Bronchial epithelial cell (primary cell): Measurements from ENCODE around the gene SKA2. TPM values are rescaled to one million over a fixed set of nuclear protein-coding genes. Genes with fewer than 3 reads are reported as not detected.
"Not testable (repeated sequence)": the region's sequence is repeated elsewhere in the genome, so short reads cannot be mapped to it uniquely, and the experiment has no call there.

Source experiments
- DNase-seq: peaks from one replicate; pipeline ENCODE4 v3.0.0-alpha.2; 2010; ENCODE audit warnings: low read depth
- FAIRE-seq: peaks from 2 replicates; lab custom pipeline; 2011; peaks lifted over from hg19 to GRCh38; lab: Jason Lieb, UNC
- H3K27me3 ChIP-seq: 2 replicates; pipeline ENCODE4 v1.5.1; 2011; ENCODE audit warnings: low read length; ENCODE audit not compliant: control insufficient read depth, insufficient read depth
- H3K36me3 ChIP-seq: 2 replicates; pipeline ENCODE4 v1.5.1; 2011; ENCODE audit warnings: low read length; ENCODE audit not compliant: control insufficient read depth, insufficient read depth
- H3K4me3 ChIP-seq: 2 replicates; pipeline ENCODE4 v1.5.1; 2011; ENCODE audit warnings: mild to moderate bottlenecking, low read depth, low read length, control low read depth
- total RNA-seq: library from RNA; depleted of rRNA; stranded (reverse); fragments of >200 nt; gene quantifications from 2 replicates; pipeline ENCODE4 v1.2.1, GENCODE V29; 2014
- TF ChIP-seq, protein P1 (sequence below): IDR thresholded peaks from 2 replicates; pipeline ENCODE4 v1.5.1; 2011; ENCODE audit warnings: mild to moderate bottlenecking, moderate library complexity, low read length, control low read depth, inconsistent platforms; ENCODE audit not compliant: insufficient read depth, severe bottlenecking

The SKA2 gene
- total RNA-seq, 1 donor from 2014 or later = 34.2 TPM

DNA sequence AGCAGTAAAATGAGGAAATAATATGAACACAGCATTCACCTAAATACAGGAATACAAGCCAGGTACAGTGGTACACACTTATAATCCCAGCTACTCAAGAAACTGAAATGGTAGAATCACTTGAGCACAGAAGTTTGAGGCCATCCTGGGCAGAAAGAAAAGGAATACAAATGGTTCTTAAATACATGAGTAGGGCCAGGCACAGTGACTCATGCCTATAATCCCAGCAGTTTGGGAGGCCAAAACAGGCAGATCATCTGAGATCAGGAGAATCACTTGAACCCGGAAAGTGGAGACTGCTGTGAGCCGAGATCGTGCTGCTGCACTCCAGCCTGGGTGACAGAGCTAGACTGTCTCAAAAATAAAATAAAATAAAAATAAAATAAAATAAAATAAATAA is 31.9 kb upstream of the SKA2 start:
- TF ChIP-seq, protein P1, sequence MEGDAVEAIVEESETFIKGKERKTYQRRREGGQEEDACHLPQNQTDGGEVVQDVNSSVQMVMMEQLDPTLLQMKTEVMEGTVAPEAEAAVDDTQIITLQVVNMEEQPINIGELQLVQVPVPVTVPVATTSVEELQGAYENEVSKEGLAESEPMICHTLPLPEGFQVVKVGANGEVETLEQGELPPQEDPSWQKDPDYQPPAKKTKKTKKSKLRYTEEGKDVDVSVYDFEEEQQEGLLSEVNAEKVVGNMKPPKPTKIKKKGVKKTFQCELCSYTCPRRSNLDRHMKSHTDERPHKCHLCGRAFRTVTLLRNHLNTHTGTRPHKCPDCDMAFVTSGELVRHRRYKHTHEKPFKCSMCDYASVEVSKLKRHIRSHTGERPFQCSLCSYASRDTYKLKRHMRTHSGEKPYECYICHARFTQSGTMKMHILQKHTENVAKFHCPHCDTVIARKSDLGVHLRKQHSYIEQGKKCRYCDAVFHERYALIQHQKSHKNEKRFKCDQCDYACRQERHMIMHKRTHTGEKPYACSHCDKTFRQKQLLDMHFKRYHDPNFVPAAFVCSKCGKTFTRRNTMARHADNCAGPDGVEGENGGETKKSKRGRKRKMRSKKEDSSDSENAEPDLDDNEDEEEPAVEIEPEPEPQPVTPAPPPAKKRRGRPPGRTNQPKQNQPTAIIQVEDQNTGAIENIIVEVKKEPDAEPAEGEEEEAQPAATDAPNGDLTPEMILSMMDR = no peak
- H3K36me3 ChIP-seq = no peaks in the 10 kb centered on the region
- no peaks in the 10 kb centered on the region for H3K27me3 ChIP-seq
- DNase-seq (no peak), FAIRE-seq (no peak)
- H3K4me3 ChIP-seq = no peak overlapping the region

DNA sequence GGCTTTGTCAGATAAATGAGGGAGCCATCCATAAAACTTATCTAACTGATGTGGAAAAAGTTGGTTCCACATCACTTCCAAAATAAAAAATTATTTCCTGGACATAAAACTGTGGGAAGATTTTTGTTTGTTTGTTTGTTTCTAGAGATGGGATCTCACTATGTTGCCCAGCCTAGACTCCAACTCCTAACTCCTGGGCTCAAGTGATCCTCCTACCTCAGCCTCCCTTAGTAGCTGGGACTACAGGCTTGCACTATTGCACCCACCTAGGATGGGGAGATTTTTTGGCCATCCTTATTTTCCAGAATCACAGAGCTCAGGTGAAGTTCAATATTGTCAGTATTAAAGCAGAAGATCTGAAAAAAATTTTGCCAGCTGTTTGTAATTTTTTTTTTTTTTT is 31.0 kb upstream of the SKA2 start:
- H3K36me3 ChIP-seq = no peaks in the 10 kb centered on the region
- FAIRE-seq = no peak

DNA sequence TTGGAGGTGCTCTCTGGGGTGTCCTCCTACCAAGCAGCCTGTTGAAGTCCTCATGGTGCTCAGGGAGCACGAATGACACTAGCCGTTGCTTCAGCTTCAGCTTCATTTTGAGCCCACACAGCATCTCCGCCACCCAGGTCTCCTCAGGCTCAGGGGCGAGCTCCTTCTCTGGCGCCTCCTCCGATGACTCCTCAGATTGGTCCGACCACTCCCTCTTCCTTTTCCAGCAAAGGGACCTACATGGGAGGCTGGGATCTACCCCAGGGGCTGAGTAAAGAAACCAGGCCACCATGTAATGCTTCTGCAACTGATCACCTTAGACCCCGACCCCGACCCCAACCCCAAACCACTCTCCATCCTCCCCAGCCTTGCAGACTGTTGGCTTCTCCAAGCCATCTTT is 26.5 kb upstream of the SKA2 start:
- TF ChIP-seq, protein P1 = no peak
- Histone ChIP-seq H3K36me3 (no peaks in the 10 kb centered on the region), H3K27me3 (no peaks in the 10 kb centered on the region), H3K4me3 (no peak overlapping the region)
- DNase-seq = no peak
- FAIRE-seq = no peak

More for the DNA sequence above, 31.0 kb upstream of the SKA2 start:
- no peaks in the 10 kb centered on the region for H3K27me3 ChIP-seq
- TF ChIP-seq, protein P1 = no peak
- no peak overlapping the region for H3K4me3 ChIP-seq
- no peak for DNase-seq

DNA sequence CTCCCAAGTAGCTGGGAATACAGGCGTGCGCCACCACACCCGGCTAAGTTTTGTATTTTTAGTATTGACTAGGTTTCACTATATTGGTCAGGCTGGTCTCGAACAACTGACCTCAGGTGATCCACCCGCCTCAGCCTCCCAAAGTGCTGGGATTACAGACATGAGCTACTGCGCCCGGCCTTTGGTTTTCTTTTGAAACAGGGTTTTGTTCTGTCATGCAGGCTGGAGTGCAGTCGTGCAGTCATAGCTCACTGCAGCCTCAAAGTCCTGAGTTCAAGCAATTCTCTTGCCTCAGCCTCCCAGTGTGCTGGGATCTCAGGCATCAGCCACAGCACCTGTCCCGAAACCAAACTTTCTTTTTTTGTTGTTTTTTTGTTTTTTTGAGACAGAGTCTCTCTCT is 25.6 kb upstream of the SKA2 start:
- no peak for FAIRE-seq
- no peak overlapping the region for H3K4me3 ChIP-seq
- H3K27me3 ChIP-seq = no peaks in the 10 kb centered on the region
- TF ChIP-seq, protein P1 = no peak
- no peaks in the 10 kb centered on the region for H3K36me3 ChIP-seq
- no peak for DNase-seq

DNA sequence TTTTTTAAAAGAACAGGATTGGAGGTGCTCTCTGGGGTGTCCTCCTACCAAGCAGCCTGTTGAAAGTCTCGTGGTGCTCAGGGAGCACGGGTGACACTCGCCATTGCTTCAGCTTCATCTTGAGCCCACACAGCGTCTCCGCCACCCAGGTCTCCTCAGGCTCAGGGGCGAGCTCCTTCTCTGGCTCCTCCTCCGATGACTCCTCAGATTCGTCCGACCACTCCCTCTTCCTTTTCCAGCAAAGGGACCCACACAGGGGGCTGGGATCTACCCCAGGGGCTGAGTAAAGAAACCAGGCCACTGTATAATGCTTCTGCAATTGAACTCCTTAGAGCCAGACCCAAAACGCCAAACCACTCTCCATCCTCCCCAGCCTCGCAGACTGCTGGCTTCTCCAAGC is 24.6 kb upstream of the SKA2 start:
- not testable (repeated sequence) for FAIRE-seq, DNase-seq, H3K36me3 ChIP-seq, H3K27me3 ChIP-seq, H3K4me3 ChIP-seq

DNA sequence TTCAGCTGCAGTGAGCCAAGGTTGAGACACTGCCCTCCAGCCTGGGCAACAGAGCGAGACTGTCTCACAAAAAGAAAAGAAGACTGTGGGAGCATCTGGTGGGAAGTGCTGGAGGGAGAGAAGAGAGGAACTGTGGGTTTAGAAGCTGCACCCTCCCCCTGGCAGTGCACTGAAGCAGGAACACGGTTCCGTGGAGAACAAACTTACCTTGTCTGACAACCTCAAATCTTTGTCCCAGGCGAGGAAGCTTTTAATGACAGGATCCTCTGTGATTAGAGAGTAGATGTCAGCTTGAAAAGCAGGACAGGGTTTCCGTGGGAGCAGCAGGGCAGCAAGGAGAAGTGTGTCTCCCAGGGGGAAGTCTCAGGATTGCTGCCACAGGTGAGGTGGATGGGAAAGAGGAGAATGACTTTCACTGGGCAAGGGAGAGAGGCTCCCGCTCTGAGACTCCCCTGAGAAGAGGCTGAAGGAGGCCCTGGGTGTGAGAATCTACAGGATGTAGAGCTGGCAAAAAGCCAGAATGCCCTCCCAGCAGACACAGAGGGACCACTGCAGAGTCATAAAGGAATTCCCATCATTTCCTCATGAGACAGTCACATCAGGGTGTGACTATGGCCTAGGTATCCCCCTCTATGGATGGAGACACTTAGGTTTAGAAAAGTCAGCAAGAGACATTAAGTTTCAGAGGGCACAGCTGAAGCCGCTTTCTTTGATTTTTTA is 23.4 kb upstream of the SKA2 start:
- no peak for FAIRE-seq
- TF ChIP-seq, protein P1 = no peak

More for the DNA sequence above, 23.4 kb upstream of the SKA2 start:
- no peak overlapping the region for H3K4me3 ChIP-seq
- H3K36me3 ChIP-seq = no peaks in the 10 kb centered on the region
- DNase-seq = no peak
- H3K27me3 ChIP-seq = no peaks in the 10 kb centered on the region
